Duodenal mucosa (tissue), 2 donors: Measurements from ENCODE around the gene TIMP4.

Experiments
- H3K27ac ChIP-seq: one replicate; pipeline ENCODE4 v1.7.0; 2013; ENCODE audit warnings: low read depth, low read length
- H3K27me3 ChIP-seq, 2 donors: one replicate each; pipeline ENCODE4 v1.7.0; 2013; ENCODE audit warnings: low read length in 2 of 2, control low read depth in 1 of 2; ENCODE audit not compliant: insufficient read depth in 2 of 2, control insufficient read depth in 1 of 2
- H3K36me3 ChIP-seq, 2 donors: one replicate each; pipeline ENCODE4 v1.7.0; 2013; ENCODE audit warnings: low read length in 2 of 2, control low read depth in 1 of 2; ENCODE audit not compliant: insufficient read depth in 2 of 2, control insufficient read depth in 1 of 2
- H3K4me1 ChIP-seq, 2 donors: one replicate each; pipeline ENCODE4 v1.7.0; 2013; ENCODE audit warnings: low read length in 2 of 2, control low read depth in 1 of 2; ENCODE audit not compliant: insufficient read depth in 2 of 2, control insufficient read depth in 1 of 2
- H3K4me3 ChIP-seq, 2 donors: one replicate each; pipeline ENCODE4 v1.7.0; 2013; ENCODE audit warnings: low read length in 2 of 2, low read depth in 1 of 2
- H3K9ac ChIP-seq, 2 donors: one replicate each; pipeline ENCODE4 v1.7.0; 2013; ENCODE audit warnings: low read length in 2 of 2, low read depth in 1 of 2
- H3K9me3 ChIP-seq, 2 donors: one replicate each; pipeline ENCODE4 v1.7.0; 2013; ENCODE audit warnings: low read length in 2 of 2, control low read depth in 1 of 2; ENCODE audit not compliant: control insufficient read depth in 1 of 2

Gene TIMP4

DNA sequence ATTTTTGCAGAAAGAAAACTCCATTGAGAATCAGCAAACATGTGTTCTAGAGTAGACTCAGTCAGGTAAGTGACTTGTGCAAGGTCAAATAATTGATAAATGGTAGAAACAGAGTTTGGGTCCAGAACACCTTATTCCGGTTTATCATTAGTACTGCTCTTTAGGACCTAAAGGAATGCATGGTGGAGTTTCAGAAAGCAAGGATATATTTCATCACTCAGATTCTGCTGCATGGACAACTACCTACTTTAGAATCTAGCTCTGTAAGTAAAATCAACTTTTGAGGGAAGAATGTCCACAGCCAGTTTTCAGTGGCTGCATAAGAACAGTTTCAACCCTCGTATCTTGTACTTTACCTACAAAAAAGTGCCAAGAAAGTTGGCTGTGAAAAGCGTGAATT lies 43.6 kb downstream of the TIMP4 start:
- Histone ChIP-seq H3K4me3 (no peak overlapping the region), H3K27me3 (peaks cover 0 to 5% of the 10 kb centered on the region in 2 donors), H3K27ac (no peak overlapping the region), H3K9me3 (no peaks in the 10 kb centered on the region), H3K36me3 (no peaks in the 10 kb centered on the region), H3K4me1 (peaks cover 5 to 9% of the 10 kb centered on the region in 2 donors), H3K9ac (no peak overlapping the region)

GRCh38 chr3:12114251-12114650 lies 44.5 kb downstream of the TIMP4 start:
- Histone ChIP-seq H3K9ac (no peak overlapping the region), H3K36me3 (no peaks in the 10 kb centered on the region), H3K27ac (no peak overlapping the region), H3K27me3 (peaks cover 0 to 5% of the 10 kb centered on the region in 2 donors), H3K9me3 (no peaks in the 10 kb centered on the region), H3K4me3 (no peak overlapping the region), H3K4me1 (peaks cover 5 to 9% of the 10 kb centered on the region in 2 donors)

- Histone ChIP-seq H3K4me1 (peaks cover 0 to 2% of the 10 kb centered on the region in 2 donors), H3K4me3 (no peak overlapping the region), H3K9me3 (no peaks in the 10 kb centered on the region)
Measured at GRCh38 chr3:12107071-12107713, 51.5 kb downstream of the TIMP4 start.

More at GRCh38 chr3:12107071-12107713, 51.5 kb downstream of the TIMP4 start:
- H3K27me3 ChIP-seq = no peaks in the 10 kb centered on the region
- H3K36me3 ChIP-seq = no peaks in the 10 kb centered on the region
- no peak overlapping the region for H3K9ac ChIP-seq
- no peak overlapping the region for H3K27ac ChIP-seq
